ENCODE data around the gene YIF1A. TPM values are rescaled to one million over a fixed set of nuclear protein-coding genes. Genes with fewer than 3 reads are reported as not detected.
"Not testable (repeated sequence)": the region's sequence is repeated elsewhere in the genome, so short reads cannot be mapped to it uniquely, and the experiment has no call there.

YIF1A gene
- total RNA-seq, 2 experiments from 2014 or later = 44.5 to 45.5 TPM

- POLR2A ChIA-PET = no interaction called here
- Mint-ChIP-seq H3K4me1 (peaks cover 24% of the 10 kb centered on the region), H3K27me3 (no peaks in the 10 kb centered on the region), H3K36me3 (peaks cover 9% of the 10 kb centered on the region), H3K9me3 (no peaks in the 10 kb centered on the region), H3K4me3 (no peak overlapping the region), H3K27ac (no peak overlapping the region)
- no peak for DNase-seq
- no peak for ATAC-seq (ENCODE audit: low read depth)
Measured at GRCh38 chr11:66265531-66266377, 23.2 kb downstream of the YIF1A start.

GRCh38 chr11:66264914-66265313 is 24.0 kb downstream of the YIF1A start:
- POLR2A ChIA-PET = no interaction called here
- no peak for ATAC-seq (ENCODE audit: low read depth)
- Mint-ChIP-seq H3K36me3 (peaks cover 7% of the 10 kb centered on the region), H3K4me1 (peaks cover 18% of the 10 kb centered on the region), H3K27ac (no peak overlapping the region), H3K9me3 (no peaks in the 10 kb centered on the region), H3K27me3 (no peaks in the 10 kb centered on the region), H3K4me3 (no peak overlapping the region)
- peak; percentile 58 for DNase-seq

- H3K4me3 Mint-ChIP-seq = no peak overlapping the region
- ATAC-seq (ENCODE audit: low read depth) = no peak
- DNase-seq = no peak
- POLR2A ChIA-PET = no interaction called here
- peak overlapping the region; percentile 61 for H3K27ac Mint-ChIP-seq
- H3K36me3 Mint-ChIP-seq = peaks cover 12% of the 10 kb centered on the region
- no peaks in the 10 kb centered on the region for H3K27me3 Mint-ChIP-seq
- no peaks in the 10 kb centered on the region for H3K9me3 Mint-ChIP-seq
- peaks cover 17% of the 10 kb centered on the region for H3K4me1 Mint-ChIP-seq
Measured at GRCh38 chr11:66264383-66264782, 24.6 kb downstream of the YIF1A start.

GRCh38 chr11:66263785-66264184 is 25.2 kb downstream of the YIF1A start:
- POLR2A ChIA-PET = no interaction called here
- ATAC-seq (ENCODE audit: low read depth) = no peak
- Mint-ChIP-seq H3K27me3 (no peaks in the 10 kb centered on the region), H3K27ac (no peak overlapping the region), H3K4me3 (no peak overlapping the region), H3K4me1 (peaks cover 22% of the 10 kb centered on the region), H3K9me3 (no peaks in the 10 kb centered on the region), H3K36me3 (peaks cover 12% of the 10 kb centered on the region)
- DNase-seq = no peak

- POLR2A ChIA-PET = no interaction called here
- Mint-ChIP-seq H3K36me3 (peaks cover 12% of the 10 kb centered on the region), H3K27me3 (no peaks in the 10 kb centered on the region), H3K27ac (no peak overlapping the region), H3K9me3 (no peaks in the 10 kb centered on the region), H3K4me3 (no peak overlapping the region), H3K4me1 (peaks cover 24% of the 10 kb centered on the region)
- ATAC-seq (ENCODE audit: low read depth) (no peak), DNase-seq (no peak)
Measured at GRCh38 chr11:66263231-66263630, 25.7 kb downstream of the YIF1A start.

- Mint-ChIP-seq H3K9me3 (no peaks in the 10 kb centered on the region), H3K27me3 (no peaks in the 10 kb centered on the region), H3K36me3 (peaks cover 12% of the 10 kb centered on the region), H3K4me1 (peaks cover 21% of the 10 kb centered on the region), H3K27ac (no peak overlapping the region), H3K4me3 (no peak overlapping the region)
- ATAC-seq (ENCODE audit: low read depth) = no peak
- DNase-seq = no peak
- POLR2A ChIA-PET = no interaction called here
Measured at GRCh38 chr11:66262696-66263095, 26.2 kb downstream of the YIF1A start.

GRCh38 chr11:66262191-66262590 is 26.8 kb downstream of the YIF1A start:
- H3K27me3 Mint-ChIP-seq = no peaks in the 10 kb centered on the region
- ATAC-seq (ENCODE audit: low read depth) (no peak), DNase-seq (no peak)
- H3K27ac Mint-ChIP-seq = no peak overlapping the region
- H3K4me1 Mint-ChIP-seq = peaks cover 19% of the 10 kb centered on the region
- POLR2A ChIA-PET = no interaction called here
- H3K36me3 Mint-ChIP-seq = peaks cover 12% of the 10 kb centered on the region
- H3K9me3 Mint-ChIP-seq = no peaks in the 10 kb centered on the region
- H3K4me3 Mint-ChIP-seq = no peak overlapping the region

GRCh38 chr11:66261578-66261977 is 27.4 kb downstream of the YIF1A start:
- no peak overlapping the region for H3K27ac Mint-ChIP-seq

GRCh38 chr11:66259956-66260355 is 29.0 kb downstream of the YIF1A start:
- Mint-ChIP-seq H3K27ac (no peak overlapping the region), H3K4me3 (peak overlapping the region; percentile 9), H3K27me3 (no peaks in the 10 kb centered on the region), H3K9me3 (no peaks in the 10 kb centered on the region), H3K36me3 (peaks cover 11% of the 10 kb centered on the region), H3K4me1 (peaks cover 29% of the 10 kb centered on the region)
- DNase-seq (no peak), ATAC-seq (ENCODE audit: low read depth) (no peak)
- POLR2A ChIA-PET = interaction anchor here (1.3 kb wide), 1 partner anchor 53 kb away, joined by 5 read pairs; no protein-coding TSS in a partner anchor

More at GRCh38 chr11:66261578-66261977, 27.4 kb downstream of the YIF1A start:
- Mint-ChIP-seq H3K36me3 (peaks cover 11% of the 10 kb centered on the region), H3K4me1 (peaks cover 19% of the 10 kb centered on the region), H3K4me3 (no peak overlapping the region), H3K9me3 (no peaks in the 10 kb centered on the region), H3K27me3 (no peaks in the 10 kb centered on the region)
- POLR2A ChIA-PET = interaction anchor here (0.7 kb wide), 1 partner anchor 35 kb away, joined by 3 read pairs; no protein-coding TSS in a partner anchor
- no peak for DNase-seq
- ATAC-seq (ENCODE audit: low read depth) = no peak

- POLR2A ChIA-PET = interaction anchor here (0.7 to 1.3 kb wide), 3 partner anchors 53 to 395 kb away, joined by 3 to 5 read pairs (median 3); no protein-coding TSS in a partner anchor
- Mint-ChIP-seq H3K27me3 (no peaks in the 10 kb centered on the region), H3K36me3 (peaks cover 11% of the 10 kb centered on the region), H3K27ac (no peak overlapping the region), H3K9me3 (no peaks in the 10 kb centered on the region), H3K4me1 (peaks cover 29% of the 10 kb centered on the region), H3K4me3 (no peak overlapping the region)
- no peak for DNase-seq
- ATAC-seq (ENCODE audit: low read depth) = no peak
Measured at GRCh38 chr11:66259225-66259624, 29.7 kb downstream of the YIF1A start.

GRCh38 chr11:66258473-66258893 is 30.5 kb downstream of the YIF1A start:
- DNase-seq = no peak
- Mint-ChIP-seq H3K36me3 (peaks cover 13% of the 10 kb centered on the region), H3K27me3 (no peaks in the 10 kb centered on the region), H3K4me1 (peaks cover 29% of the 10 kb centered on the region), H3K4me3 (peak overlapping the region; percentile 96), H3K27ac (peak overlapping the region; percentile 100), H3K9me3 (no peaks in the 10 kb centered on the region)
- no peak for ATAC-seq (ENCODE audit: low read depth)
- POLR2A ChIA-PET = interaction anchor here (1.2 kb wide), 1 partner anchor 61 kb away, joined by 3 read pairs; no protein-coding TSS in a partner anchor

- not testable (repeated sequence) for H3K27ac Mint-ChIP-seq; DNase-seq; ATAC-seq (ENCODE audit: low read depth); H3K9me3 Mint-ChIP-seq; H3K27me3 Mint-ChIP-seq; H3K36me3 Mint-ChIP-seq; H3K4me3 Mint-ChIP-seq
- POLR2A ChIA-PET = interaction anchor here (0.6 kb wide), 1 partner anchor 392 kb away, joined by 3 read pairs; no protein-coding TSS in a partner anchor
- H3K4me1 Mint-ChIP-seq = peaks cover 27% of the 10 kb centered on the region
Measured at GRCh38 chr11:66253081-66253480, 35.9 kb downstream of the YIF1A start.

- POLR2A ChIA-PET = interaction anchor here (0.9 to 1.1 kb wide), 2 partner anchors 21 to 93 kb away, joined by 3 read pairs; partner anchors contain the start of gene BRMS1
- Mint-ChIP-seq H3K27ac (peak overlapping the region; percentile 62), H3K4me1 (peaks cover 26% of the 10 kb centered on the region), H3K4me3 (no peak overlapping the region), H3K36me3 (peaks cover 9% of the 10 kb centered on the region), H3K9me3 (no peaks in the 10 kb centered on the region), H3K27me3 (no peaks in the 10 kb centered on the region)
- DNase-seq (no peak), ATAC-seq (ENCODE audit: low read depth) (no peak)
Measured at GRCh38 chr11:66251809-66252208, 37.1 kb downstream of the YIF1A start.

- no peak for ATAC-seq (ENCODE audit: low read depth)
- peaks cover 11% of the 10 kb centered on the region for H3K36me3 Mint-ChIP-seq
- H3K4me1 Mint-ChIP-seq = peaks cover 16% of the 10 kb centered on the region
- DNase-seq = no peak
- H3K27me3 Mint-ChIP-seq = no peaks in the 10 kb centered on the region
- POLR2A ChIA-PET = no interaction called here
- H3K4me3 Mint-ChIP-seq = no peak overlapping the region
- peak overlapping the region; percentile 23 for H3K27ac Mint-ChIP-seq
- no peaks in the 10 kb centered on the region for H3K9me3 Mint-ChIP-seq
Measured at GRCh38 chr11:66248903-66249302, 40.0 kb downstream of the YIF1A start.

Data from activated naive CD8-positive, alpha-beta T cell treated with anti-CD3 and anti-CD28 coated beads, Interleukin-2, amount 10 ng/mL, durations not matched to agents 7 days and 5 days (primary cell).